Measurements from ENCODE around the gene MTMR4.
"Not testable (repeated sequence)": the region's sequence is repeated elsewhere in the genome, so short reads cannot be mapped to it uniquely, and the experiment has no call there.

MTMR4 gene

GRCh38 chr17:58513965-58514769, at the start of gene MTMR4:
TSS of gene MTMR4 (minus strand) at chr17:58514638. CDS start at chr17:58514407, 231 bp downstream.
- H3K4me3 ChIP-seq (ENCODE audit: low read depth, low read length) = peak within 1 kb of the TSS; percentile 76
- TF ChIP-seq CTCF (IDR thresholded peaks at IDR 0.05; ENCODE audit: low read depth, low read length) = no peak

GRCh38 chr17:58560511-58560910, 46.1 kb upstream of the MTMR4 start:
- no peak for TF ChIP-seq CTCF (IDR thresholded peaks at IDR 0.05; ENCODE audit: low read depth, low read length)
- H3K4me3 ChIP-seq (ENCODE audit: low read depth, low read length) = no peak overlapping the region

- no peak for TF ChIP-seq CTCF (IDR thresholded peaks at IDR 0.05; ENCODE audit: low read depth, low read length)
- H3K4me3 ChIP-seq (ENCODE audit: low read depth, low read length) = no peak overlapping the region
These were observed 43.5 kb upstream of the MTMR4 start for GRCh38 chr17:58557981-58558380.

GRCh38 chr17:58556833-58557250, 42.4 kb upstream of the MTMR4 start:
- H3K4me3 ChIP-seq (ENCODE audit: low read depth, low read length) = no peak overlapping the region
- no peak for TF ChIP-seq CTCF (IDR thresholded peaks at IDR 0.05; ENCODE audit: low read depth, low read length)

- not testable (repeated sequence) for H3K4me3 ChIP-seq (ENCODE audit: low read depth, low read length)
These were observed 40.7 kb upstream of the MTMR4 start for GRCh38 chr17:58555109-58555508.

- TF ChIP-seq CTCF (IDR thresholded peaks at IDR 0.05; ENCODE audit: low read depth, low read length) = peak; percentile 15; the same call in 1 of the 2 replicates
- no peak overlapping the region for H3K4me3 ChIP-seq (ENCODE audit: low read depth, low read length)
These were observed 26.8 kb upstream of the MTMR4 start for GRCh38 chr17:58541249-58541648.

- no peak overlapping the region for H3K4me3 ChIP-seq (ENCODE audit: low read depth, low read length)
- no peak for TF ChIP-seq CTCF (IDR thresholded peaks at IDR 0.05; ENCODE audit: low read depth, low read length)
These were observed 25.3 kb upstream of the MTMR4 start for GRCh38 chr17:58539698-58540097.
